Measurements from ENCODE around the gene MRPS7. TPM values are rescaled to one million over a fixed set of nuclear protein-coding genes. Genes with fewer than 3 reads are reported as not detected.
A peak's percentile ranks its signal among the peaks of the same experiment; 100 is the strongest.

MRPS7 gene
- total RNA-seq, 2 donors from 2014 or later: 62.9 to 118 TPM

DNA sequence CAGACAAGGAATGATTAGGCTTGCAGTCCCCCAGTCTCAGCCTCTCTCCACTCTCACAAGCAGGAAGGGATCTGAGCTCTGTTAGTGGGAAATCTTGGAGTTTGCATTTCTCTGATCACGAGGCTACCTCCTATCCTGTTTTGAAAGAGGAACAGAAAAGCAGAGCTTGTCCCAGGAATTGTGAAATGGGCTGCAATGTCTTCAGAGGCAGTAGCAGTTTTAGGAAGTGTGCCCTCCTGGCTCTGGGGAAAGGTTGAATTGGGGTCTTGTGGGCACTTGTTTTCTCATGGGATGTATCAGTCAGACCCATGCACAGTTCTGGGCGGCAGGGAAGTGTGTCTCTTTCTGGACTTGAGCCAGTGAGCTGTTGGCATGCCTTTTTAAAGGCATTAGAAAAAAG is 33.4 kb upstream of the MRPS7 start:
- intact Hi-C loops (cut with DNase I): no loop called here
- no peak overlapping the region for H3K27ac ChIP-seq
- TF ChIP-seq, protein P1, sequence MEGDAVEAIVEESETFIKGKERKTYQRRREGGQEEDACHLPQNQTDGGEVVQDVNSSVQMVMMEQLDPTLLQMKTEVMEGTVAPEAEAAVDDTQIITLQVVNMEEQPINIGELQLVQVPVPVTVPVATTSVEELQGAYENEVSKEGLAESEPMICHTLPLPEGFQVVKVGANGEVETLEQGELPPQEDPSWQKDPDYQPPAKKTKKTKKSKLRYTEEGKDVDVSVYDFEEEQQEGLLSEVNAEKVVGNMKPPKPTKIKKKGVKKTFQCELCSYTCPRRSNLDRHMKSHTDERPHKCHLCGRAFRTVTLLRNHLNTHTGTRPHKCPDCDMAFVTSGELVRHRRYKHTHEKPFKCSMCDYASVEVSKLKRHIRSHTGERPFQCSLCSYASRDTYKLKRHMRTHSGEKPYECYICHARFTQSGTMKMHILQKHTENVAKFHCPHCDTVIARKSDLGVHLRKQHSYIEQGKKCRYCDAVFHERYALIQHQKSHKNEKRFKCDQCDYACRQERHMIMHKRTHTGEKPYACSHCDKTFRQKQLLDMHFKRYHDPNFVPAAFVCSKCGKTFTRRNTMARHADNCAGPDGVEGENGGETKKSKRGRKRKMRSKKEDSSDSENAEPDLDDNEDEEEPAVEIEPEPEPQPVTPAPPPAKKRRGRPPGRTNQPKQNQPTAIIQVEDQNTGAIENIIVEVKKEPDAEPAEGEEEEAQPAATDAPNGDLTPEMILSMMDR (IDR thresholded peaks at IDR 0.05): no peak
- H3K4me3 ChIP-seq: no peak overlapping the region
- peaks cover 8% of the 10 kb centered on the region for H3K36me3 ChIP-seq
- no peaks in the 10 kb centered on the region for H3K27me3 ChIP-seq
- H3K4me1 ChIP-seq: no peaks in the 10 kb centered on the region
- no peaks in the 10 kb centered on the region for H3K9me3 ChIP-seq
- no peak for DNase-seq
- peak overlapping the region in 1 of 2 donors; percentile 36 for H3K9ac ChIP-seq (ENCODE audit: low read depth in 2 of 2, low read length in 2 of 2)

DNA sequence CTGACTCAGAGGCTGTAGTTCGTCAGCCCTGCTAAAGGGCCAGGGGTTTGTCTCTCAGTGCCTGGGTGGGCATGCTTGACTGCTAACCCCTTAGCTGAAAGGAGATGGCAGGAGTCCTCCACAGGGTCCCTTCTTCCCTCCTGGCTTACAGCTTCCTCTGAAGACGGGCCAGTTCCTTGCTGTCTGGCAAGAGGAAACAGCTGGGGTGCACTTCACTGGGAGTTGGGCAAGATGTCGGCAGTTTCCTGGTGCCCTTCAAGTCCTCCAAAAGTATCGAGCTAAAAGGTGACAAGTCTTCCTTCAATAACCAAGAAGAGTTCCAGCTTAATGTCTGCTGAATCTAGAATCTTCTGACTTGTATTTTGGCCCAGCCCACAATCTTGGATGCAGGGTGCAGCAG is 32.8 kb upstream of the MRPS7 start:
- no peak overlapping the region for H3K4me3 ChIP-seq
- no peaks in the 10 kb centered on the region for H3K9me3 ChIP-seq
- no peak overlapping the region for H3K27ac ChIP-seq
- no peak for DNase-seq
- H3K27me3 ChIP-seq: no peaks in the 10 kb centered on the region
- TF ChIP-seq, protein P1 (IDR thresholded peaks at IDR 0.05): no peak
- intact Hi-C loops (cut with DNase I): no loop called here
- H3K9ac ChIP-seq (ENCODE audit: low read depth in 2 of 2, low read length in 2 of 2): peak overlapping the region in 1 of 2 donors; percentile 36
- H3K4me1 ChIP-seq: no peaks in the 10 kb centered on the region
- peaks cover 8% of the 10 kb centered on the region for H3K36me3 ChIP-seq

DNA sequence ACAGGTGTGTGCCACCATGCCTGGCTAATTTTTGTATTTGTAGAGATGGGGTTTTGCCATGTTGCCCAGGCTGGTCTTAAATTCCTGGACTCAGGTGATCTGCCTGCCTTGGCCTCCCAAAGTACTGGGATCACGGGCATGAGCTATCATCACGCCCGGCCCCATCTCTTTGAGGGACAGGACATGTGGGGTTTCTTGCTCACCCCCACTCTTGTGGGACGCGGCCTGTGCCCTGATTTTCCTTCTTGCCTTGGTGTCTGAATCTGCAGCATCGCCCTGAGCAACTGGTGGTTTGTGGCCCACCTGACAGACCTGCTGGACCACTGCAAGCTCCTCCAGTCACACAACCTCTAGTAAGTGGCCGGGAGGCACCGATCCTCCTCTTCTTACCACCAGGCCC is 30.6 kb upstream of the MRPS7 start:
- Histone ChIP-seq H3K27ac (no peak overlapping the region), H3K4me3 (no peak overlapping the region), H3K36me3 (no peaks in the 10 kb centered on the region), H3K9ac (ENCODE audit: low read depth in 2 of 2, low read length in 2 of 2) (no peak overlapping the region), H3K9me3 (no peaks in the 10 kb centered on the region), H3K4me1 (no peaks in the 10 kb centered on the region), H3K27me3 (no peaks in the 10 kb centered on the region)
- no peak for DNase-seq
- intact Hi-C loops (cut with DNase I): no loop called here
- TF ChIP-seq, protein P1 (IDR thresholded peaks at IDR 0.05): no peak

DNA sequence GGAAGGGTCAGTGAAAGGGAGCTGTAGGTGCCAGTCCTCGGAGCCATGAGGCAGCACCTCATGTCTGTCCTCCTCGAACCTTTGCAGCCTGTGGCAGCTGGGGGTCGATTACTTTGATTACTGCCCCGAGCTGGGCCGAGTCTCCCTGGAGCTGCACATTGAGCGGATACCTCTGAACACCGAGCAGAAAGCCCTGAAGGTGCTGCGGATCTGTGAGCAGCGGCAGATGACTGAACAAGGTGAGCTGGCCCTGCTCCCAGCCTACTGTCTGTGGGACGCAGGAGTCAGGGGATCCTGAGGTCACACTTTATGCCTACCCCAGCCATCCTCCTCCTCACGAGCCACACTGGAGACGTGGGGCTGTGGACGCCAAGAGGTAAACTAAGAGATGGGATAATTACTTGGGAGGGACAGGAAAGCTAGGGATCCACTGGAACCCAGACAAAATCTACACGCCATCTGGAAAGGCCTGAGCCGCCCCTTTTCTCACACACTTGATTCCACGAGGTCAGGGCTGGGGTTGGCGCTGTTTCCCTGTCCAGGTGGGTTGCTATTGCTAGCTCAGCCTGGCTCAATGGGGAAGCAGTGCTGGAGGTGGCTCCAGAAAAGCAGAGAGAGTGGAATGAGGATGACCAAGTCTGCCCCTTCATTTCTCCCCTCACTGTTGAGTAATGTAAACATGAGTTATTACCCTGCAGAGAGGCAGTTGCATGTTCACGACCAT is 29.8 kb upstream of the MRPS7 start:
- DNase-seq: no peak
- Histone ChIP-seq H3K4me1 (no peaks in the 10 kb centered on the region), H3K9me3 (no peaks in the 10 kb centered on the region), H3K9ac (ENCODE audit: low read depth in 2 of 2, low read length in 2 of 2) (no peak overlapping the region), H3K27me3 (no peaks in the 10 kb centered on the region), H3K4me3 (no peak overlapping the region), H3K27ac (no peak overlapping the region), H3K36me3 (peaks cover 8% of the 10 kb centered on the region)
- intact Hi-C loops (cut with DNase I): no loop called here
- TF ChIP-seq, protein P1 (IDR thresholded peaks at IDR 0.05): no peak

DNA sequence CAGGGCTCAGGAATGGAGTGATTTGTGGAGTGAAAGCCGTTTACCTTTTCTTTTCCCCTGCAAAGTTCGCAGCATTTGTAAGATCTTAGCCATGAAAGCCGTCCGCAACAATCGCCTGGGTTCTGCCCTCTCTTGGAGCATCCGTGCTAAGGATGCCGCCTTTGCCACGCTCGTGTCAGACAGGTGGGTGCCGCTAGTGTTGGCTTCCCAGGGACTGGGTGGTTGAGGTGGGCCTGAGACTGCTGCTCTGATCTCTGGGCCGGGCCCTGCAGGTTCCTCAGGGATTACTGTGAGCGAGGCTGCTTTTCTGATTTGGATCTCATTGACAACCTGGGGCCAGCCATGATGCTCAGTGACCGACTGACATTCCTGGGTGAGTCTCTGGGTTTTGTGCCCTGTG is 28.9 kb upstream of the MRPS7 start:
- H3K36me3 ChIP-seq: peaks cover 9% of the 10 kb centered on the region
- H3K27me3 ChIP-seq: no peaks in the 10 kb centered on the region
- H3K4me1 ChIP-seq: no peaks in the 10 kb centered on the region
- no peak for DNase-seq
- H3K4me3 ChIP-seq: no peak overlapping the region
- H3K9ac ChIP-seq (ENCODE audit: low read depth in 2 of 2, low read length in 2 of 2): no peak overlapping the region
- H3K27ac ChIP-seq: no peak overlapping the region
- no peaks in the 10 kb centered on the region for H3K9me3 ChIP-seq
- intact Hi-C loops (cut with DNase I): no loop called here
- TF ChIP-seq, protein P1 (IDR thresholded peaks at IDR 0.05): no peak

Data from colonic mucosa (tissue), 4 donors.